IPS DF 6.9 (cell line): Measurements from ENCODE around the gene SLIT3.

Experiments
- DNase-seq: peaks from one replicate; pipeline ENCODE4 v3.0.0-alpha.2; 2013; ENCODE audit warnings: low read depth, low spot score
- H3K27ac ChIP-seq: one replicate; pipeline ENCODE4 v1.5.1; 2013; ENCODE audit warnings: low read length, control low read depth
- H3K27me3 ChIP-seq: 2 replicates; pipeline ENCODE4 v1.6.1; 2013; ENCODE audit warnings: mild to moderate bottlenecking, low read length; ENCODE audit not compliant: control insufficient read depth, insufficient read depth
- H3K36me3 ChIP-seq: 2 replicates; pipeline ENCODE4 v1.6.1; 2013; ENCODE audit warnings: low read length; ENCODE audit not compliant: control insufficient read depth, insufficient read depth
- H3K4me1 ChIP-seq: 2 replicates; pipeline ENCODE4 v1.6.1; 2013; ENCODE audit warnings: low read length; ENCODE audit not compliant: control insufficient read depth, insufficient read depth
- H3K4me3 ChIP-seq: 2 replicates; pipeline ENCODE4 v1.5.1; 2013; ENCODE audit warnings: mild to moderate bottlenecking, low read length
- H3K9me3 ChIP-seq: 2 replicates; pipeline ENCODE4 v1.6.1; 2013; ENCODE audit warnings: low read length, inconsistent platforms; ENCODE audit not compliant: control insufficient read depth, insufficient read depth
- WGBS: extraction: QIAGEN DNeasy Blood & Tissue Kit; methylation state at CpG from one replicate; pipeline ENCODE4 v1.1.7; 2013; ENCODE audit warnings: mixed read lengths, missing lambda C conversion rate; ENCODE audit not compliant: insufficient read length, insufficient coverage; 5-methylcytosine and 5-hydroxymethylcytosine counted together

Gene SLIT3

DNA sequence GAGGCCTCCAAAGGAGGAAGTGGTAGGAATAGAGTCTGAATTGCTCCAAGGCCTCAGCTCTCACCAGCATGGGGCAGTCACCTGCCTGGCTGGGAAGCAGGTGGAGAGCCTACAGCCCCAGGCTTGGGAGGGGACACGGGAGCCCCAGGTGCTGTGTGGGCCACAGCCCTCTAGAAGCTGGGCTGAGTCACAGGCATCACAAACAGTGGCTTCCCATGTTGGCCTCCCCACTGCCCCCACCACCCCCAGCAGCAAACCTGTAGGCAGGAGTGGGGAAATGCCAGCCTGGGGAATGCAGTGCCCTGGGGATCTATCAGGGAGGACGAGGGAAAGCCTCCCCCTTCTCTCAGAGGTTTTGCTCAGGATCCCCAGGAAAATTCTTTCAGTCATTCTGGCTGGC is 309.6 kb downstream of the SLIT3 start:
- no CpG with 5 or more reads among the region's 2 CpGs for WGBS
- H3K4me3 ChIP-seq = no peak overlapping the region
- H3K9me3 ChIP-seq = no peaks in the 10 kb centered on the region
- peaks cover 2% of the 10 kb centered on the region; the same call in 1 of the 2 replicates for H3K4me1 ChIP-seq
- DNase-seq = no peak
- no peaks in the 10 kb centered on the region for H3K36me3 ChIP-seq
- H3K27ac ChIP-seq = no peak overlapping the region
- no peaks in the 10 kb centered on the region for H3K27me3 ChIP-seq

- WGBS = no CpG with 5 or more reads among the region's 4 CpGs
- H3K4me3 ChIP-seq = no peak overlapping the region
- no peak overlapping the region for H3K27ac ChIP-seq
- peaks cover 2% of the 10 kb centered on the region; the same call in 1 of the 2 replicates for H3K4me1 ChIP-seq
- H3K36me3 ChIP-seq = no peaks in the 10 kb centered on the region
- H3K9me3 ChIP-seq = no peaks in the 10 kb centered on the region
- H3K27me3 ChIP-seq = no peaks in the 10 kb centered on the region
- DNase-seq = no peak
Observed at GRCh38 chr5:168990679-168991078, 310.3 kb downstream of the SLIT3 start.

DNA sequence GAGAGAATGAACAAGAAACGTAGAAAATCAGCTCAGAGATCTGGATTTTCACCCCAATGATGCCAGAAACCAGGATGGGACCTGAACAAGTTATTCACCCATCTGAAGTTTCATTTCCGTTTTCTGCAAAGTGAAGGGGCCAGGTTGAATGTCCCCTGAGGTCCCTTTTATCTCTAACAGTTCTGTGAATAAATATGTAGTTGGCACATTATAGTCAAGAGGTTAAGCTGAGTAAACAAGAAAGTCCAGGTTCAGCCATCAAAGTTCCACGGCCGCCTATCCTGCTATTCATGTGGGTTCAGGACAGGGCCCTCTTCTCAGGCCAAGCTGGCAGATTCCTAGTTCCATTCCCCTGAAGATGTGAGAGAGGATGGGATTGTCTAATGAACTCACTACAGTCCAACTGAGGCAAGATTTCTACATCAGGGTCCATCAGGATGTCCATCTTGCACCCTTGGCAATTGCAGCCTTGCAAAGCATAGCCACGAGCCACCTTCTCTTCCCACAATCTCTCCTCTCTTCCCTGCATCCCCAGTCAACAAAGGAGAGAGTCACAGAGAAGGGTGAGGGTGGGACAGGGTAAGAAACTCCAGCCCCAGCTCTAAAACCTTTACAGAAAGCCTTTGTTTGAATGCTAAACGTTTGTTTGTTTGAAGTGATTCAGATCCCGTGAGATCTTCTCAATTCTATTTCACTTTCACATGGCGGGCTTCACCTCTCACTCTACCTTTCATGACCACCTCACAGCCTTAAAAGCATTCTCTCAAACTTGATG is 311.0 kb downstream of the SLIT3 start:
- no CpG with 5 or more reads among the region's 8 CpGs for WGBS
- Histone ChIP-seq H3K9me3 (no peaks in the 10 kb centered on the region), H3K4me3 (no peak overlapping the region), H3K27ac (no peak overlapping the region), H3K4me1 (peaks cover 5% of the 10 kb centered on the region; the same call in 1 of the 2 replicates), H3K36me3 (no peaks in the 10 kb centered on the region), H3K27me3 (no peaks in the 10 kb centered on the region)
- no peak for DNase-seq

DNA sequence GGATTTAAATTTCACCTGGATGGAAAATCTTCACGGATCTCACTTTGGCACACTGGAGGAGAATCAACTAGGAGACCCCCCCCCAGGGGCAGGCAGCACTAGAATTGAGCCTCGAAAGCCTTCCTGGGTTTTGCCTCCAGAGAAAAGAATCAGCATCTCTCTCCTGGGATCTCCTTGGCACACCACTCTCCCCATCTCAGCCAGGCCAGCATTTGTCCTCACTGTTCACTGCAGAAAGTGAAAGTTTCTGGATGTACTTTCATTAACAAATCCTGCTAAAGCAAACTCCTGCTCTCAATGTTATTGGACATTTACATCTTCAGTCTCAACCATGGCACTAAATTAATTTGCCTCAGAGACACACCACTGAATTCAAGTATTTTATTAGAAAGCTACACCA is 312.2 kb downstream of the SLIT3 start:
- Histone ChIP-seq H3K4me3 (no peak overlapping the region), H3K36me3 (no peaks in the 10 kb centered on the region), H3K27ac (no peak overlapping the region), H3K9me3 (no peaks in the 10 kb centered on the region), H3K27me3 (no peaks in the 10 kb centered on the region), H3K4me1 (peaks cover 5% of the 10 kb centered on the region; the same call in 1 of the 2 replicates)
- DNase-seq = no peak
- no CpG with 5 or more reads among the region's 2 CpGs for WGBS

DNA sequence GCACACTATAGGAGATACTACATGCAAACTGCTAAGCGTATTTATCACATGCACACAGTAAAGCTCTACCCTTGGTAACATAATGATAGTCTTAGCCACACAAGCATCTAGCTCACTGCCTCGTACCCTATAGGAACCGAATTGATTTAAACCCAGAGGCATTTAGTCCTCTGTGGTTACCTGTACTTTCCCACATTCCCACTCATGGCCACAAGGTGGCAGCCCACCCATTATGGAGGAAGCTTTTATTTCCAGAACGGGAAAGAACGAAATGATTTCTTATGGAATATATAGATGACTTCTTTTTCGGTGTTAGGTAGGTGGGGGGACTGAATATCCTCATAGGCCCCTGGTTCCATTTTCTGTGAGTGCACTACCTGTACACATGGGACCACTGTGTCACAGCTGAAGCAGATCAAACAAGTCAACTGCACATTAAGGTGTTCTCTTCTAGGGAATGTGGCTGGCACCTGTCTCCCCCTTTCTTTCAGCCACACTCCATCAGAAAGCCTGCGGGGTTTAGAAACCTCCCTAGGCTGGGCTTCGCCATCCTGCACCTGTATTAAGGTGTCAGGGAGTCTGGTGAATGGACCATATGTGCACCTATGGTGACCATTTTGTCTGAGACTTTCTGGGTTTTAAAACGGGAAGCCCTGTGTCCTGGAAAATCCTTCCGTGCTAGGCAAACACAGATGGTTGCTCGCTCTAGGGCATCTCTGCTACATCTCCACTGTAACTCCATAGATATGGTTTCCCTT is 313.2 kb downstream of the SLIT3 start:
- peaks cover 5% of the 10 kb centered on the region; the same call in 1 of the 2 replicates for H3K4me1 ChIP-seq
- no peak overlapping the region for H3K4me3 ChIP-seq
- no peaks in the 10 kb centered on the region for H3K36me3 ChIP-seq
- peak; percentile 31 for DNase-seq
- no CpG with 5 or more reads among the region's 11 CpGs for WGBS
- H3K27me3 ChIP-seq = no peaks in the 10 kb centered on the region
- H3K27ac ChIP-seq = no peak overlapping the region
- H3K9me3 ChIP-seq = no peaks in the 10 kb centered on the region

DNA sequence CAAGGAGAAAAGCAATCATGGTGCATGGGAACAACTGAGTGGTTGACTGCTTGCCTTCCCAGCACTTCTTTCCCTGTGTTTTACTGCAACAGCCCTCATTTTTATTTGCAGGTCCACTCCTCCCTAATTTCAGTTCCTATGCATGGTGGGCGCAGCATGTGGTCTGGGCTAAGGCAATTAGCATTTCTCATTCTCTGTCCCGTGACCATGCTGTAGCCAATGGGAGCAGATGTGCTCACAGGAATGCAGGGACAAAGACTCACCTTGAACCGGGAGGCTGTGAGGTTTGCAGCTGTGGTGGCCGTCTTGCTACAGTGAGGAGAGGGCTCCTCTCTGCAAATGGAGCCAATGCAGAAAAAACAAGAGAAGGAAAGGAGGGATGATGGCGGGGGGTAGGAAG is 315.5 kb downstream of the SLIT3 start:
- Histone ChIP-seq H3K9me3 (no peaks in the 10 kb centered on the region), H3K36me3 (no peaks in the 10 kb centered on the region), H3K4me1 (peaks cover 5% of the 10 kb centered on the region; the same call in 1 of the 2 replicates), H3K27me3 (no peaks in the 10 kb centered on the region), H3K4me3 (no peak overlapping the region), H3K27ac (no peak overlapping the region)
- no peak for DNase-seq
- WGBS = no CpG with 5 or more reads among the region's 5 CpGs

DNA sequence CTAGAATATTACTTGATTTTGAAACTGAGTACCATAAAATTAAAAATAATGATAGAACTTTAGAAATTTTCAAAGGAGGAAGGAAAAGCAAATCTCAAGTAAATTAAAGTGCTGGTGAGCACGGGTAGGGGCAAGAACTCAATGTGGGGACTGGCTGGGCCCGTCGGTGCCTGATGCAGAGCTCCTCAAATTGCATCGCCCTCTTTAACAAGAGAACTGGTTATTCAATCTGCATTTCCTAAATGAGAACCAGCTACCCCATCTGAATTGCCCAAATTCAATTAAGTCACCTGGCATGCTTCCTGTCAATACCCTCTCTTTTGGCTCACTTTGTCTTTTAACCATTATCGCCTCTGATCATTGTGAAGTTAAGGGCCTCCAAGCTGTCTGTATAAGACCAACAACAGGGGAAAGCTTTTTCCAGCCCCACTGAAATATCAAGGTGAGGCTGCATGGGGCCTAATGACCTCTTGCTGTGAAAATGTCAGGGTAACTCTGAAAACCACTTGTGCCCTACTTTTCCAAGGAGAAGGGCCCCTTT is 316.7 kb downstream of the SLIT3 start:
- Histone ChIP-seq H3K4me1 (peaks cover 4% of the 10 kb centered on the region; the same call in 1 of the 2 replicates), H3K4me3 (no peak overlapping the region)
- WGBS = no CpG with 5 or more reads among the region's 5 CpGs

DNA sequence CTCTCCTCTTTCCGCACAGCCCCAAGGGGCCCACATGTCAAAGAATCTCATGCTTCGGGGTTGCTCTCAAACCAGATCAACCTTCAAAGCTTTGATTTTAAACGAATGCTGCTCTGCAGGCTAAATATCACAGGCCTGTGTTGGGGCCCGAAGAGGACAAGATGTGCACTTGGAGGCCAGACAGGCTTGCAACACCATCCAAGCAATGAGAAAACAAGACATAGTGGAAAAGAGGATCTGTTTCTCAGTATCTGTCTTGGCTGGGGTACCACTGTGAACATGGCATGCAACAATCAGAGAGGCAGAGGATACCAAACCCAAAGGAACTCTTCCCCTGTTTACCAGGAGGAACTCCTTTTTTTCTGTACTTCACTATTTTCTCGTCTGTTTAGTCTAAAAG is 321.8 kb downstream of the SLIT3 start:
- Histone ChIP-seq H3K27me3 (no peaks in the 10 kb centered on the region), H3K9me3 (no peaks in the 10 kb centered on the region), H3K4me1 (0 out of 2 replicates have a peak, but pooled peaks cover 2% of the 10 kb centered on the region), H3K36me3 (no peaks in the 10 kb centered on the region), H3K4me3 (no peak overlapping the region), H3K27ac (no peak overlapping the region)
- DNase-seq = no peak
- WGBS = no CpG with 5 or more reads among the region's 5 CpGs

More for the DNA sequence above, 316.7 kb downstream of the SLIT3 start:
- Histone ChIP-seq H3K27ac (no peak overlapping the region), H3K36me3 (no peaks in the 10 kb centered on the region), H3K27me3 (no peaks in the 10 kb centered on the region), H3K9me3 (no peaks in the 10 kb centered on the region)
- no peak for DNase-seq

DNA sequence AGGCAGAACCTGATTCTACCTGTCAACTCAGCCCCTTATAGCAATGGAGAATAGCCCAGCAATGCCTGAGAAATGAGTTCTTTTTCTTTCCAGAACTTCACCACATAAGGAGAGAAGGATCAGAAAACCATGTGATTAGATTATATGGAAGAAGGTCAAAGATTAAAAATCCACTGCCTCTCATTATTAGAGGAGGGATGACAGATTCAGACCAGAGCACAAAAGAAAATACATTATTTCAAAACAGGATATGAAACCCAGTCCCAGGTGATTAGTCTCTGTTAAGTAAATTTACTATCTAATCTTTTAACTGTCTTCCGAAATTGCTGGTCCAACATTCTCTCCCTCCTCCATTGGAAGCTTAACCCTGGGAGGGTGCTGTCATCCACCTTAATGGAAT is 322.4 kb downstream of the SLIT3 start:
- Histone ChIP-seq H3K9me3 (no peaks in the 10 kb centered on the region), H3K4me3 (no peak overlapping the region), H3K27ac (no peak overlapping the region), H3K4me1 (0 out of 2 replicates have a peak, but pooled peaks cover 2% of the 10 kb centered on the region), H3K36me3 (no peaks in the 10 kb centered on the region), H3K27me3 (no peaks in the 10 kb centered on the region)
- no peak for DNase-seq
- WGBS = no CpG with 5 or more reads among the region's 1 CpG

DNA sequence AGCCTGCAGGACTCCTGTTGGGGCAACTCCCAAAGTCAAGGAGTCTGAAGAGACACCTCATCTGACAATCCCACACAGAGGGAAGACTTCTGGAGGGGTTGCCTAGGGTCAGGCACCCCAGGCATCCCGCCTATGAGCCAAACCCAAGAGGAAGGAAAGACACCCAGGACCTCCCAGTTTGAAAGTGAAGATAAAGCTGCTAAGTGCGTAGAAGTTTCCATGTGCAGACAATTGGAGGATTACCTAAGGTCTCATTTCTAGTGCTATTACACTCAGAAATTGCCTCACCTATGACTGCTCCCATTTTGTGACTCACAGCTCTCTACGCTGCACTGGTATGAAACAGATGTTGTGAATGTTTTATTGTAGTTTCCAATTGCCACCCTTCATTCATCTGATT is 322.9 kb downstream of the SLIT3 start:
- no peak overlapping the region for H3K4me3 ChIP-seq
- H3K36me3 ChIP-seq = no peaks in the 10 kb centered on the region
- H3K4me1 ChIP-seq = 0 out of 2 replicates have a peak, but pooled peaks cover 2% of the 10 kb centered on the region
- no peaks in the 10 kb centered on the region for H3K9me3 ChIP-seq
- no peak overlapping the region for H3K27ac ChIP-seq
- DNase-seq = no peak
- no peaks in the 10 kb centered on the region for H3K27me3 ChIP-seq
- WGBS = no CpG with 5 or more reads among the region's 3 CpGs
